ENCODE measurements around the gene ISOC2.

ISOC2 gene

GRCh38 chr19:55489711-55490477, 28.5 kb upstream of the ISOC2 start:
- no peak for DNase-seq

- peak; percentile 83 for DNase-seq
Observed at GRCh38 chr19:55488986-55489710, 27.7 kb upstream of the ISOC2 start.

- DNase-seq, result peak; percentile 87
Observed at GRCh38 chr19:55487924-55488687, 26.7 kb upstream of the ISOC2 start, which contains the start of gene SSC5D. SSC5D (plus strand) TSS chr19:55488436; CDS start chr19:55488590, 154 bp downstream.

- DNase-seq, result peak; percentile 95
Observed at GRCh38 chr19:55486971-55487923, 25.8 kb upstream of the ISOC2 start.

GRCh38 chr19:55486043-55486970, 24.9 kb upstream of the ISOC2 start:
- no peak for DNase-seq

GRCh38 chr19:55485439-55486011, 24.1 kb upstream of the ISOC2 start:
- DNase-seq, result no peak

- peak; percentile 86 for DNase-seq
Observed at GRCh38 chr19:55484593-55485438, 23.4 kb upstream of the ISOC2 start, which contains the start of gene NAT14. NAT14 (plus strand) TSS chr19:55485188; CDS start chr19:55485709, 521 bp downstream.

GRCh38 chr19:55483706-55484592, 22.5 kb upstream of the ISOC2 start:
- no peak for DNase-seq

GRCh38 chr19:55482967-55483705, 21.7 kb upstream of the ISOC2 start:
- no peak for DNase-seq

GRCh38 chr19:55482156-55482961, 20.9 kb upstream of the ISOC2 start:
- no peak for DNase-seq

GRCh38 chr19:55481794-55482155, 20.3 kb upstream of the ISOC2 start:
- DNase-seq, result no peak

- no peak for DNase-seq
Observed at GRCh38 chr19:55481148-55481793, 19.8 kb upstream of the ISOC2 start.

- no peak for DNase-seq
Observed at GRCh38 chr19:55479451-55480230, 18.2 kb upstream of the ISOC2 start.

- DNase-seq, result no peak
Observed at GRCh38 chr19:55479045-55479444, 17.6 kb upstream of the ISOC2 start.

- DNase-seq, result no peak
Observed at GRCh38 chr19:55478364-55478763, 16.9 kb upstream of the ISOC2 start.

- DNase-seq, result no peak
Observed at GRCh38 chr19:55477905-55478304, 16.5 kb upstream of the ISOC2 start.
